GM18508 (cell line): ENCODE results near the gene NR2C2AP.
"Not testable (repeated sequence)": the region's sequence is repeated elsewhere in the genome, so short reads cannot be mapped to it uniquely, and the experiment has no call there.

Experiments used
- ATAC-seq: cut with Tn5 transposase; IDR thresholded peaks from one replicate; pipeline ENCODE4 v1.9.1; 2021; ENCODE audit warnings: moderate number of reproducible peaks; ENCODE audit not compliant: insufficient read depth, unreplicated experiment

NR2C2AP gene, protein sequence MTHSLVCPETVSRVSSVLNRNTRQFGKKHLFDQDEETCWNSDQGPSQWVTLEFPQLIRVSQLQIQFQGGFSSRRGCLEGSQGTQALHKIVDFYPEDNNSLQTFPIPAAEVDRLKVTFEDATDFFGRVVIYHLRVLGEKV

DNA sequence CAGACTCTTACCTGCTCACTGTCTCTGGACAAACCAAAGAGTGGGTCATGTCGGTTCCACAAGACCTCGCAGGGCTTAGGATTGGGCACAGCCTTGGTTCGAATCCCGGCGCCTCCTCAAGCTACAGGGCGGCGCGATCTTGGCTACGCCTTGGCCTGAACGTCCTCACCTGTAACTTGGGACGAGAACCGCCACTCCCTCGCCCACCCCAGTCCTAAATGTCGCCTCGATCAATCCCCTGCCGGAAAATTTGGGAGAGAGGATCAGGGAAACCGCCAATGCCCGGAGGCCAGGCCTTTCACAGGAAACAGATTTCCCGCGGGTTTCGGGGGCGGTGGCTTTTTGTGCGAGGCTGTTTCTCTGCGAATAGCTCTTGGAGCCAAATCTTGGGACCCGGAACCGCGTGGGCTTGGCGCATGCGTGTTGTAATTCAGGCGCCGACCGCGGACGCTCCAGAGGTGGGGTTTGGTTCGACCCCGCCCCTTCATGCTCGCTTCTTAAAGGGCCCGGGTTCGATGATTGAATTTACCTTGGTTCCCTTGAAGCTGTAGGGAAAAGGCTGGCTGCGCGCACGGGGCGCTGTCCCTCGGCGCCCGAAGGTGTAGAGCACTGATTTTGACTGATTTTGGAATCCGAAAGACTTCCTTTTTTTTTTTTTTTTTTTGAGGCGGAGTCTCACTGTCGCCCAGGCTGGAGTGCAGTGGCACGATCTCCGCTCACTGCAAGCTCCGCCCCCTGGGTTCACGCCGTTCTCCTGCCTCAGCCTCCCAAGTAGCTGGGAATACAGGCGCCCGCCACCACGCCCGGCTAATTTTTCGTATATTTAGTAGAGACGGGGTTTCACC, at the start of gene NR2C2AP:
NR2C2AP (minus strand) TSS at position 403 of the 845 bp plus-strand sequence; CDS start at position 49, 354 bp downstream.
- no peak for ATAC-seq

DNA sequence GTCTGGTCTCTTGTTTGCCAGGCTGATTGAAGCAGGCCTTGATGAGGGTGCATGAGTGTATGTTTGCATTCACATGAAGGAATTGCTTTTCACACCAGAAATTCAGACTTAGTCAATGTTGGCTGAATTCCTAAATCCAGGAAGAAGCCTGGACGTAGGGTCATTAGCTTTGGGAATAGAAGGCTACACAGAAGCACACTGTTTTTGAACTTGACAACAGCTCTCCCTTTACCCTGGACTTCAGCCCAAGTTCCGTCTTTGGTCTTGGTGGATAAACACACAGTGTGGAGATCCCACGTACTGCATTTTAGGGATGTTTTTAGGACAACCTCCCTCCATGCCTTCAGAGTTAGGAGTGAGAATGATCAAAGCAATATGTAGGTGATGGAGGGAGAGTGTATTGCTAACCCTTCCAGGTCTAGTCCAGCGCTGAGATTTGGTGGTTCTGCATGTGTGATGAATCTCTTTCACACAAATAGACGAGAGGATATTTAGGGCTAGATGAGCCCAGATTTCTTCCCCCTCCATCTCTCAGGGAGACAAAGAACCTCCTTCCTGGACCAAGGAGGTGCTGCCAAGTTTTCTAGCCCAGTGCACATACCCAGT, 47.1 kb upstream of the NR2C2AP start:
- ATAC-seq = no peak

DNA sequence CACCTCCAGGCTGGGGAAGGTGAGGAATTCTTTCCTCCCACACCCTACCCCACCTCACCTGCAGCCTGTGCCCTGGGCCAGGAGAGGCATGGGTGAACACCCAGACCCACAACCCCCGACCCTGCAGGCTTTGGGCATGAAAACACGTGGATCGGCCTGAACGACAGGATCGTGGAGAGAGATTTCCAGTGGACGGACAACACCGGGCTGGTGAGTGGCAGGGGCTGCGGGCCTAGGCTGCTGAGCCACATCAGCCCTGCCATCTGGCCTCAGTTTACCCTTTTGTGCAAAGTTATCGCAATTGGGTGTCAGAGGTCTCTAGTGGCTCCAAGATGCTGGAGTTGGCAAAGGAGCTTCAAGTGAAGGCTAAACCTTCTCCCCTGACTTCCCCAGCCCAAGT, 37.3 kb upstream of the NR2C2AP start:
- ATAC-seq = no peak

DNA sequence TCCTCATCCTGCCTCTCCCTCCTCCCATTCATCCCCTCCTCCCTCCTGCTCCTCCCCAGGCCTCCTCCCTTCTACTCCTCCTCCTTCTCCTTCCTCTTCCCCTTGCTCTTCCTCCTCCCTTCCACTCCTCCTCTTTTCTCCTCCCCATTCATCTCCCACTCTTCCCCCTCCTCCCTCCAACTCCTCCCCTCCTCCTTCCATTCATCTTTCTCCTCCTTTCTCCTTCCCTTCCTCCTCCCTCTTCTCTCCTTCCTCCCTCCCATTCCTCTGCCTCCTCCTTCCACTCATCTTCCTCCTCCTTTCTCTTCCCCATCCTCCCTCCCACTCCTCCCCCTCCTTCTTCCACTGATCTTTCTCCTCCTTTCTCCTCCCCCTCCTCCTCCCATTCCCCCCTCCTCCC, 36.5 kb upstream of the NR2C2AP start:
- ATAC-seq = no peak

DNA sequence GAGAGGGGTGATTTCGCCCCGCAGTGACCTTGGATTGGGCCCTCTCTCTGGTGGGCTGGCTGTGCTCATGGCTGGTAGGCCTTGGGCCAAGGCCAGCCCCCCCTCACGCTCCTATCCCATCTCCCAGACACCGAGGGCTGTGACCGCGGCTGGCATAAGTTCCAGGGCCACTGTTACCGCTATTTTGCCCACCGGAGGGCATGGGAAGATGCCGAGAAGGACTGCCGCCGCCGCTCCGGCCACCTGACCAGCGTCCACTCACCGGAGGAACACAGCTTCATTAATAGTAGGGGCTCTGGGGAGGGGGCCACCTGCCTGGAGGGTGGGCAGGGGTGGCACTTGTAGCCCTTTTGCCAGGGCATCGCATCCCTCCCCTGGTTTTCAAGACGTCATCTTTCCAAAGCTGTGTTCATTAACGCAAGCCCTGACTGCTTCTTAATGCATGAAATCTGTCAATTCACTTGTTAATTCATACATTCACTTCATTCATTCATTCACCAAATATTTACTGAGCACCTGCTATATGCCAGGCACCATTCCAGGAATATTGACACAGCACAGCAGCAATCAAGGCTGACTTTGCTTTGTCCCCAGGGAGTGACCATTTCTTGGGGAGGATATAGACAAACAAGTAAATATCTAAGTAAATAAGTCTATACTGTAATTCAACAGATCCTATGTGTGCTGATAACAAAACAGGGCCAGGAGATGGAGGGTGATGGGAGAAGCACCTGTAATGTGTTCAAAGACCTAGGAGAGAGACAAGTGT, 35.1 kb upstream of the NR2C2AP start:
- ATAC-seq = no peak

DNA sequence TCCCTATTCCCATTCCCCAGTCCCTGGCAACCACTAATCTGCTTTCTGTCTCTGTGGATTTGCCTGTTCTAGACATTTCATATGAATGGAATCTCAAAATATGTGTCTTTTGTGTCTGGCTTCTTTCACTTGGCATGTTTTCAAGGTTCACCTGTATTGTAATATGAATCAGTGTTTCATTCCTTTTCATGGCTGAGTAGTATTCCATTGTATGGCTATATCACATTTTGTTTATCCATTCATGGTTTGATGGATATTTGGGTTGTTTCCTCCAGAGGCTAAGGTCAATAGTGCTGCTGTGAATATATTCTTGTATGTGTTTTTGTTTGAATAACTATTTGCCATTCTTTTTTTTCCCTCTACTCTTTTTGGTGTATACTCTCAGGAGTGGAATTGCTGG, 33.0 kb upstream of the NR2C2AP start:
- no peak for ATAC-seq

DNA sequence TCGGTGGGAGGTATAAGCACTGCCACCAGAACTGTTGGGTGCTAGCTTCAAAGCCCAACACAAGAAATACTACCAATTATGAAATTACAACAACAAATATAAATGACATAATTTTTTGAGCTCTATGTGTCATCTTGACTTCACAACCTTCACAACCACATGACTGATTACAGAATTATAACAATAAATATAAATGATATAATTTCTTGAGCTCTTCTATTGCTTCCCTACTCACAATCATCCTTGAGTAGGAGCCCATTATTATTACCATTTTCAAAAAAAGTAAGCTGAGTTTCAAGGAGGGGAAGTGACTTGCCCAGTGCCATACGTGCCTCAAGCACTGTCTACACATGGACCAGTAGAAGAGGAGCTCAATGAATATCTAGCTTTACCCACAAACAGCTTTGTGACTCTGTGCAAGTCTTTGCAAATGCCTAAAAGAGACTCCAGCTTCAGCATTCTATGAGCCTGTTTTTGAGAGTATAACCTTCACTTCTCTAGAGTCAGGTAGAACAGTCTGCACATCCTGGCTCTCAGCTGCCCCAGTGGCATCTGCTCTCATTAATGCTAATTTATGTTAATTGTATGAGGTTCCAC, 31.1 kb upstream of the NR2C2AP start:
- no peak for ATAC-seq

DNA sequence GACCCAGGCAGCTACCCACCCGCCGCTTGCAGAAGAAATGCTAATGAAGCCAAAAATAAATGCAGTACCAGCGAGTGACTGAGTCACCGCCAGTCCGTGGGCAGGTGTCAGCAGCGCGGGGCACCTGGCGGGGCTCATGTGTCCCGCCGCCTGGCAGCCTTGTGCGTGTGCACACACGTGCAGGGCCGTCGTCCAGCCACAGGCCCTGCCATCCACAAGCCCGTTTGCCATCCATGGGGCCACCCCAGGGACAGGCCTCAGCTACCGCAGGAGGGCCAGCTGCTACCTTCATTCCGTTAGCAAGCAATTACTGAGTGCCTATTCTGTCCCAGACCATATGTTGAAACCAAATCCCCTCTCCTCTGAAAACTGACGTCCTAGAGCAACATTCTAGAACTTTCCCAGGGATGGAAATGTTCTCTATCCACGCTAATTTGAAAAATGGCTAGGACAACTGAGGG, 29.1 kb upstream of the NR2C2AP start:
- ATAC-seq = no peak

DNA sequence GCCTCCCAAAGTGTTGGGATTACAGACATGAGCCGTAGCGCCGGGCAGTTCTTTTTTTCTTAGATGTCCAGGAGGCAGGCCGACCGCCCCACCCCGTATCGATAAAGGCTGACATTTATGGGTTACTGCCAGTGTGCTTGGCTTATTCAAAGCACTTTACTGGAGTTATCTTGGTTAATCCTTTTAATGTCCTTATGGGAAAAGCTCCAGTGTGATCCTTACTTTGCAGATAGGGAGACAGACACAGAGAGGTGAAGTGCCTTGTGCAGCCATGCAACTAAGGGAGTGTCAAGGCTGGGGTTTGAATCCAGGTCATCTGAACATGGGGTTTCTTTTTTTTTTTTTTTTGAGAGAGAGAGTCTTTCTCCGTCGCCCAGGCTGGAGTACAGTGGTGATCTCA, 27.8 kb upstream of the NR2C2AP start:
- ATAC-seq = no peak

DNA sequence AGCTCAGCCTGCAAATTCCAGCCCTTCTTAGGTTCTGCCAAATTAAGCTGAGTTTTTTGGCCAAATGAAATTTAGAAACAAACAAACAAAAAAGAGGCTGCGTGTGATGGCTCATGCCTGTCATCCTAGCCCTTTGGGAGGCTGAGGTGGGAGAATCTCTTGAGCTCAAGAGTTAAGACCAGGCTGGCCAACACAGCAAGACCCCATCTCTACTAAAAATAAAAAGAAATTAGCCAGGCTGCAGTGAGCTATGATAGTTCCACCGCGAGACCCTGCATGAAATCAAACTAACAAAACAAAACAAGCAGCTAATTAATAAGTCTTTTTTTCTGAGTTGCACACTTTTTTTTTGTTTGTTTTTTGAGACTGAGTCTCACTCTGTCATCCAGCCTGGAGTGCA, 26.5 kb upstream of the NR2C2AP start:
- no peak for ATAC-seq

DNA sequence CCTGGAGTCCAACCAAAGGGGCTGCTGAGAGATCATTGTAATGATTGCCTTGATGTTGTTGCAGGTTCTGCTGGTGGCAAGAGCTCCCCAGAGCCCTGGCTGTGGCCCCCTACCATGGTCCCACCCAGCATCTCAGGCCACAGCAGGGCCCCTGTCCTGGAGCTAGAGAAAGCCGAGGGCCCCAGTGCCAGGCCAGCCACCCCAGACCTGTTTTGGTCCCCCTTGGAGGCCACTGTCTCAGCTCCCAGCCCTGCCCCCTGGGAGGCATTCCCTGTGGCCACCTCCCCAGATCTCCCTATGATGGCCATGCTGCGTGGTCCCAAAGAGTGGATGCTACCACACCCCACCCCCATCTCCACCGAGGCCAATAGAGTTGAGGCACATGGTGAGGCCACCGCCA, 24.0 kb upstream of the NR2C2AP start:
- no peak for ATAC-seq

DNA sequence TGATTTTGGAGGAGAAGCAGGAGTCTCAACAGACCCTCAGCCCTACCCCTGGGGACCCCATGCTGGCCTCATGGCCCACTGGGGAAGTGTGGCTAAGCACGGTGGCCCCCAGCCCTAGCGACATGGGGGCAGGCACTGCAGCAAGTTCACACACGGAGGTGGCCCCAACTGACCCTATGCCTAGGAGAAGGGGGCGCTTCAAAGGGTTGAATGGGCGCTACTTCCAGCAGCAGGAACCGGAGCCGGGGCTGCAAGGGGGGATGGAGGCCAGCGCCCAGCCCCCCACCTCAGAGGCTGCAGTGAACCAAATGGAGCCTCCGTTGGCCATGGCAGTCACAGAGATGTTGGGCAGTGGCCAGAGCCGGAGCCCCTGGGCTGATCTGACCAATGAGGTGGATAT, 23.4 kb upstream of the NR2C2AP start:
- no peak for ATAC-seq

DNA sequence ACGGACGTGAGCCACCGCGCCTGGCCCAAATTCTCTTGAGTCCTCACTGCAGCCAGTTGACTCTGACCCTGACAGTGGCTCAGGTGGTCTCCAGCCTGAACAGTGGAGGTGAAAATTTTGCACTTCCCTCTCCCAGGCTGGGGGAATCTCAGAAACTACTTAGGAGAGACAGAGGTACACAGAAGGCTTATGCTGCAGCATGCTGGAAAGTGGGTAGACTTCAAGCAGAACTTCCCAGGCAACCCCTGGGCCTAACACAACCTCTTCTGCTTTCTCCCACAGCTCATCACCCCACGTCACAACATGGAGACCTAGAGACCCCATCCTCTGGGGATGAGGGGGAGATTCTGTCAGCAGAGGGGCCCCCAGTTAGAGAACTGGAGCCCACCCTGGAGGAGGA, 23.0 kb upstream of the NR2C2AP start:
- ATAC-seq = no peak

DNA sequence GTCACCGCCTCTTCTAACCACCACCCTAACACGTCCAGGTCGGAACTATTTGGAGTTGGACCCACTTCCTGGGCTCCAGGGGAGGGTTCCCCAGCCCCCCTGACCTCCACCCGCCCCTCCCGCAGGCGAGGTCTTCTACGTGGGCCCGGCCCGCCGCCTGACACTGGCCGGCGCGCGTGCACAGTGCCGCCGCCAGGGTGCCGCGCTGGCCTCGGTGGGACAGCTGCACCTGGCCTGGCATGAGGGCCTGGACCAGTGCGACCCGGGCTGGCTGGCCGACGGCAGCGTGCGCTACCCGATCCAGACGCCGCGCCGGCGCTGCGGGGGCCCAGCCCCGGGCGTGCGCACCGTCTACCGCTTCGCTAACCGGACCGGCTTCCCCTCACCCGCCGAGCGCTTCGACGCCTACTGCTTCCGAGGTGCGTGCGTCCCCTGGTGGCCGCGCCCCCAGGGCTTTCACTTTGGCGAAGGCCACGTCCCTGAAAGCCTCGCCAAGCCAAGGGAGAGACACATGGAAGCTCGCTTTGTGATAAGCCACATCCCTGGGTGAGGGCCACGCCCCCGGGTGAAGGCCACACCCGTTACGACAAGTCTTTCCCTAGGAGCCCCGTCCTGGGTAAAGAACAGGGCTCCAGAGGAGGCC, 21.8 kb upstream of the NR2C2AP start:
- no peak for ATAC-seq

DNA sequence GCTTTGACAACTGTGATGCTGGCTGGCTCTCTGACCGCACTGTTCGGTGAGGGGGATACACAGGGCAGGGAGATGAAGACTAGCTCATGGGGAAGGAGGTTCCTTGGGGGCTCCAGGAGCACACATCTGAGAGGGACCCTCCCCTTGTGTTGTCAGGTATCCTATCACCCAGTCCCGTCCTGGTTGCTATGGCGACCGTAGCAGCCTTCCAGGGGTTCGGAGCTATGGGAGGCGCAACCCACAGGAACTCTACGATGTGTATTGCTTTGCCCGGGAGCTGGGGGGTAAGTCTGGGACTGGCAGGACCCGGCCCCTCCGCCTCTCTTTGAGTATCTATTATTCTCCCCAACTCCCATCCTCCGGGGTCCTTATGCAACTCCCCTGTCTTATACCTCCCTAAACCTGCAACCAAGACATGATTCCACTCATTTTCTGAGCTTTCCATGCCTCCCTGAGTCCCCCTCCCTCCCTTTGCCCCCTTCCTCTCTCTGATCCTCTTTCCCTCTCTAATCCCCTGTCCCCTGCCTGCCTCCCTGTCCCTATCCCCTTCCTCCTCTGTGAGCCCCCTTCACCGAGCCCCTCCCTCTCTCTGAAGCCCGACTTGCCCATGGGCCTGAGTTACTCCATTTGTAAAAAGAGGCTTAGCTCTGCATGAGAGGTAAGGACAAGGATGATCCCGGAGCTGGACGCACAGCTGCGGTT, 21.1 kb upstream of the NR2C2AP start:
- no peak for ATAC-seq

DNA sequence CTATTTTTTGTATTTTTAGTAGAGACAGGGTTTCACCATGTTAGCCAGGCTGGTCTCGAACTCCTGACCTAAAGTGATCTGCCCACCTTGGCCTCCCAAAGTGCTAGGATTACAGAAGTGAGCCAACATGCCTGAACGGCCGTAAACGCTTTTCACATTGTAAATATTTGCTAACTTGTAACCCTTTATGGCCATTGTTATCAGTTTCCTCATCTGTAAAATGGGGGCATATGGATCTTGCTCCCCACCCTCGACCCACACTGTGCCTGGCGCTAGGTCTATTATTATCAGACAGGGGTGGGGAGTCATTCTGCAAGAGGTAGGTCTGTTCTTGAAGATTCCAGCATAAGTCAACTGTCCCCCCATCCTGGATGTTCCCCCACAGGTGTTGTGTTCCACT, 20.4 kb upstream of the NR2C2AP start:
- no peak for ATAC-seq

DNA sequence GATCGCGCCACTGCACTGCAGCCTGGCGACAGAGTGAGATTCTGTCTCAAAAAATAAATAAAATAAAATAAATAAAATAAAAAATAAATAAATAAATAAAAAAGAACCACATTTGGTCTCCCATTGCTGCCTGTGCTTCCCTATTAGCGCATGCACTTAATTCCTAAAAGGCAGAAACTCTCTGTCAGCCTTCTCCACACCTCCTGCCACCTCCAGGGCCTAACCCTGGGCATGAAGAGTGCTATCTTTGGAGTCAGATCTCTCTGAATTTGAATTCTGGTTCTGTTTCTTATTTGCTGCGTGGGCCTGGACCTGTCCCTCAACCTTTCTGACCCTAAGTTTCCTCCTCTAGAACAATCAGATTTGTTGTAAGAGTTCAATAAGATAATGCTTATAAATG, 19.8 kb upstream of the NR2C2AP start:
- ATAC-seq = no peak

DNA sequence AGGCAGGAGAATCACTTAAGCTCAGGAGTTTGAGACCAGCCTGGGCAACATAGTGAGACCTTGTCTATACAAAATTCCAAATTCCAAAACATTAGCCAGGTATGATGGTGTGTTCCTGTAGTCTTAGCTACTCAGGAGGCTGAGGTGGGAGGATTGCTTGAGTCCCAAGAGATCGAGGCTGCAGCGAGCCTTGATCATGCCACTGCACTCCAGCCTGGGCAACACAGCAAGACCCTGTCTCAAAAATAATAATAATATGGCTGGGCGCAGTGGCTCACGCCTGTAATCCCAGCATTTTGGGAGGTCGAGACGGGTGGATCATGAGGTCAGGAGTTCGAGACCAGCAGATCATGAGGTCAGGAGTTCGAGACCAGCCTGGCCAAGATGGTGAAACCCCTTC, 17.8 kb upstream of the NR2C2AP start:
- ATAC-seq = not testable (repeated sequence)

DNA sequence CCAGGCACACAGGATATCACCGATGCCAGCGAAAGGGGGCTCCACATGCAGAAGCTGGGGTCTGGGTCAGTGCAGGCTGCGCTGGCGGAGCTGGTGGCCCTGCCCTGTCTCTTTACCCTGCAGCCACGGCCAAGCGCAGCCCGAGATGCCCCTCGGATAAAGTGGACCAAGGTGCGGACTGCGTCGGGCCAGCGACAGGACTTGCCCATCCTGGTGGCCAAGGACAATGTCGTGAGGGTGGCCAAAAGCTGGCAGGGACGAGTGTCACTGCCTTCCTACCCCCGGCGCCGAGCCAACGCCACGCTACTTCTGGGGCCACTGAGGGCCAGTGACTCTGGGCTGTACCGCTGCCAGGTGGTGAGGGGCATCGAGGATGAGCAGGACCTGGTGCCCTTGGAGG, 15.7 kb upstream of the NR2C2AP start:
- no peak for ATAC-seq
